Neural progenitor cell (in vitro differentiated cells): ENCODE measurements around the gene RETNLB.

ENCODE experiments used
- EZH2phosphoT487 ChIP-seq: fragments of 200-600 bp; sonication (generic); IDR thresholded peaks from 2 replicates; pipeline ENCODE4 v1.6.1; 2017; ENCODE audit warnings: antibody characterized with exemption
- TF ChIP-seq, protein P1 (sequence below): fragments of 200-600 bp; sonication (generic); IDR thresholded peaks from 2 replicates; pipeline ENCODE4 v1.5.1; 2017; ENCODE audit warnings: antibody characterized with exemption, mild to moderate bottlenecking

DNA sequence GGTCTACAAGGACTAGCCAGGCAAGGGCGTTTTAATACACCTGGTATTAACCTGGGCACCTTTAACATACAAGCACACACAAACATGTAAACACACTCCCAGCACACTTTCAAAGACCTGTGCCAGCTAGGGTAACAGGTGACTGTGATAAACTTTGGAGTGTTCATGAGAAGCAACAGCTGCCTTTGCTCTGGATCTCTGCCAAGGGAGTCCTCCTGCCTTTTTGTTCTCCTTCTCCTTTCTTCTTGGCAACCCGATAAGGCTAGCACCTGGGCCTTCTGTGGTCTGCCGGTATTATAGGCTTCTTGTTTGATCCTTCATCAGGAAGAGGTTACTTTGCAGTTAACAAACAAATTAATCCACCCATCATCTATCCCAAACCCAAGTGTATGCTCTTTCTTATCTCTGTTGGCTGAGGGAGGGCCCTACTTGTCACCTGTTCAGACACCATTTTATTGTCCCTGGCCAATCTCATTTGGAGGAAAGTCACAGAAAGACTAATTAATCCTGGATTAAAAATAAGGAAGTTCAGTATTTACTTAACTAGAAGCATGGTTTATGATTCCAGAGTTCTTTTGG lies at the start of gene RETNLB:
- TF ChIP-seq EZH2phosphoT487, result no peak
- TF ChIP-seq, protein P1, sequence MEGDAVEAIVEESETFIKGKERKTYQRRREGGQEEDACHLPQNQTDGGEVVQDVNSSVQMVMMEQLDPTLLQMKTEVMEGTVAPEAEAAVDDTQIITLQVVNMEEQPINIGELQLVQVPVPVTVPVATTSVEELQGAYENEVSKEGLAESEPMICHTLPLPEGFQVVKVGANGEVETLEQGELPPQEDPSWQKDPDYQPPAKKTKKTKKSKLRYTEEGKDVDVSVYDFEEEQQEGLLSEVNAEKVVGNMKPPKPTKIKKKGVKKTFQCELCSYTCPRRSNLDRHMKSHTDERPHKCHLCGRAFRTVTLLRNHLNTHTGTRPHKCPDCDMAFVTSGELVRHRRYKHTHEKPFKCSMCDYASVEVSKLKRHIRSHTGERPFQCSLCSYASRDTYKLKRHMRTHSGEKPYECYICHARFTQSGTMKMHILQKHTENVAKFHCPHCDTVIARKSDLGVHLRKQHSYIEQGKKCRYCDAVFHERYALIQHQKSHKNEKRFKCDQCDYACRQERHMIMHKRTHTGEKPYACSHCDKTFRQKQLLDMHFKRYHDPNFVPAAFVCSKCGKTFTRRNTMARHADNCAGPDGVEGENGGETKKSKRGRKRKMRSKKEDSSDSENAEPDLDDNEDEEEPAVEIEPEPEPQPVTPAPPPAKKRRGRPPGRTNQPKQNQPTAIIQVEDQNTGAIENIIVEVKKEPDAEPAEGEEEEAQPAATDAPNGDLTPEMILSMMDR, result no peak
